HFF-Myc (cell line): ENCODE data around the gene ZSCAN26.
"Not testable (repeated sequence)": the region's sequence is repeated elsewhere in the genome, so short reads cannot be mapped to it uniquely, and the experiment has no call there.

Experiments used
- DNase-seq: peaks from one replicate; pipeline ENCODE4 v3.0.0-alpha.2; 2011; ENCODE audit warnings: low read depth; ENCODE audit errors: extremely low read depth
- H3K4me3 ChIP-seq: replicated peaks from 2 replicates; pipeline ENCODE4 v1.5.1; 2011; ENCODE audit warnings: low read depth, mild to moderate bottlenecking, control low read depth, low read length
- TF ChIP-seq, protein P1 (sequence below): IDR thresholded peaks from 2 replicates; pipeline ENCODE4 v1.5.1; 2012; ENCODE audit warnings: mild to moderate bottlenecking, low read depth, low read length, control low read depth; ENCODE audit errors: missing control alignments

ZSCAN26 gene

GRCh38 chr6:28282926-28283325 lies 16.0 kb downstream of the ZSCAN26 start:
- H3K4me3 ChIP-seq: no peak overlapping the region
- no peak for DNase-seq
- TF ChIP-seq, protein P1, sequence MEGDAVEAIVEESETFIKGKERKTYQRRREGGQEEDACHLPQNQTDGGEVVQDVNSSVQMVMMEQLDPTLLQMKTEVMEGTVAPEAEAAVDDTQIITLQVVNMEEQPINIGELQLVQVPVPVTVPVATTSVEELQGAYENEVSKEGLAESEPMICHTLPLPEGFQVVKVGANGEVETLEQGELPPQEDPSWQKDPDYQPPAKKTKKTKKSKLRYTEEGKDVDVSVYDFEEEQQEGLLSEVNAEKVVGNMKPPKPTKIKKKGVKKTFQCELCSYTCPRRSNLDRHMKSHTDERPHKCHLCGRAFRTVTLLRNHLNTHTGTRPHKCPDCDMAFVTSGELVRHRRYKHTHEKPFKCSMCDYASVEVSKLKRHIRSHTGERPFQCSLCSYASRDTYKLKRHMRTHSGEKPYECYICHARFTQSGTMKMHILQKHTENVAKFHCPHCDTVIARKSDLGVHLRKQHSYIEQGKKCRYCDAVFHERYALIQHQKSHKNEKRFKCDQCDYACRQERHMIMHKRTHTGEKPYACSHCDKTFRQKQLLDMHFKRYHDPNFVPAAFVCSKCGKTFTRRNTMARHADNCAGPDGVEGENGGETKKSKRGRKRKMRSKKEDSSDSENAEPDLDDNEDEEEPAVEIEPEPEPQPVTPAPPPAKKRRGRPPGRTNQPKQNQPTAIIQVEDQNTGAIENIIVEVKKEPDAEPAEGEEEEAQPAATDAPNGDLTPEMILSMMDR: no peak

DNA sequence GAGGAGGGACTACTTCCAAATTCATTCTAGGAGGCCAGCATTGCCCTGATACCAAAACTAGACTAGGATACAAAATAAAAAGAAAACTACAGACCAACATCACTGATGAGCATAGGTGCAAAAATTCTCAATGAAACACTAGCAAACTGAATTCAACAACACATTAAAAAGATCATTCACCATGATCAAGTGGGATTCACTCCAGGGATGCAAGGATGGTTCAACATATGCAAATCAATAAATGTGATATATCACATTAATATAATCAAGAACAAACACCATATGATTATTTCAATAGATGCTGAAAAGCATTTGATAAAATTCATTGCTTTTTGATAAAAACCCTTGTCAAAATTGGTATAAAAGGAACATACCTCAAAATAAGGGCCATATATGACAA lies 24.6 kb downstream of the ZSCAN26 start:
- DNase-seq: no peak
- H3K4me3 ChIP-seq: no peak overlapping the region
- TF ChIP-seq, protein P1: no peak

DNA sequence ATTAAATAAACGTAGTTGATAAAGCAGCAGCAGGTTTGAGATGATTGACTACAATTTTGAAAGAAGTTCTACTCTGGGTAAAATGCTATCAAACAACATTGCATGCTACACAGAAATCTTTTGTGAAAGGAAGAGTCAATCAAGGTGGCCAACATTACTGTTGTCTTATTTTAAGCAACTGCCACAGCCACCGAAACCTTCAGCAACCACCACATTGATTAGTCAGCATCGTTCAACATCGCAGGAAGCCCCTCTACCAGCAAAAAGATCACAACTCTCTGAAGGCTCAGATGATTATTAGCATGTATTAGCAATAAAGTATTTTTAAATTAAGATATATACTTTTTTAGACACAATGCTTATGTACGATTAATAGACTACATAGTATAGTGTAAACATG lies 28.4 kb downstream of the ZSCAN26 start:
- DNase-seq: no peak
- no peak overlapping the region for H3K4me3 ChIP-seq
- TF ChIP-seq, protein P1: no peak

- no peak for DNase-seq
- H3K4me3 ChIP-seq: no peak overlapping the region
- TF ChIP-seq, protein P1: no peak
Measured at GRCh38 chr6:28296520-28297060, 29.6 kb downstream of the ZSCAN26 start.

GRCh38 chr6:28303570-28303969 lies 36.6 kb downstream of the ZSCAN26 start:
- H3K4me3 ChIP-seq: no peak overlapping the region
- TF ChIP-seq, protein P1: no peak
- DNase-seq: no peak

GRCh38 chr6:28306363-28306762 lies 39.4 kb downstream of the ZSCAN26 start:
- H3K4me3 ChIP-seq, DNase-seq: not testable (repeated sequence)

GRCh38 chr6:28311139-28311823 lies 44.3 kb downstream of the ZSCAN26 start:
- DNase-seq: no peak
- TF ChIP-seq, protein P1: no peak
- H3K4me3 ChIP-seq: no peak overlapping the region
